Left renal pelvis (tissue), 4 donors: ENCODE measurements around the gene CCL4. TPM values are rescaled to one million over a fixed set of nuclear protein-coding genes. Genes with fewer than 3 reads are reported as not detected.
A peak's percentile ranks its signal among the peaks of the same experiment; 100 is the strongest.
"Not testable (repeated sequence)": the region's sequence is repeated elsewhere in the genome, so short reads cannot be mapped to it uniquely, and the experiment has no call there.

Experiments
- DNase-seq, 4 donors: peaks; one replicate each; pipeline ENCODE4 v3.0.0-alpha.2; 2013; ENCODE audit warnings: low read depth in 4 of 4, low spot score in 3 of 4
- polyA plus RNA-seq, 4 donors: library from polyadenylated mRNA; unstranded; fragments of 120-200 nt; gene quantifications; one replicate each; pipeline ENCODE4 v1.2.1, GENCODE V29; 2013; ENCODE audit not compliant: insufficient read length in 4 of 4

CCL4 gene
- polyA plus RNA-seq, 4 donors = 0.16 to 34.9 (median 0.86) TPM

DNA sequence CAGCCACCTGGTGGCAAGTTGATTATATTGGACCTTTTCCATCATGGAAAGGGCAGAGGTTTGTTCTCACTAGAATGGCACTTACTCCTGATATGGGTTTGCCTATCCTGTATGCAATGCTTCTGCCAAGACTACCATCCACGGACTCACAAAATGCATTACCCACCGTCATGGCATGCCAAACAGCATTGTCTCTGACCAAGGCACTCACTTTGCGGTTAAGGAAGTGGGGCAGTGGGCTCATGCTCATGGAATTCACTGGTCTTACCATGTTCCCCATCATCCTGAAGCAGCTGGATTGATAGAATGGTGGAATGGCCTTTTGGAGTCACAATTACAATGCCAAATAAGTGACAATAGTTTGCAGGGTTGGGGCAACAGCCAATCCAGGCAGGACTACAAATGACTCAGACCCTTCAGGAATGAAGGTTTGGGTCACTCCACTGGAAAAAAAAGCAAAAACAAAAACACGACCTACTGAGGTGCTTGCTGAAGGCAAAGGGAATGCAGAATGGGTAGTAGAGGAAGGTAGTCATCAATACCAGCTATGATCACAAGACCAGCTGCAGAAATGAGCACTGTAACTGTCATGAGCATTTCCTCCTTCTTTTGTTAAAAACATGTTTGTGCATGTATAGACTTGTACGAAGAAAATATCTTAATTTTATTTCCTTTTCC is 11.5 kb downstream of the CCL4 start:
- DNase-seq = not testable (repeated sequence)

DNA sequence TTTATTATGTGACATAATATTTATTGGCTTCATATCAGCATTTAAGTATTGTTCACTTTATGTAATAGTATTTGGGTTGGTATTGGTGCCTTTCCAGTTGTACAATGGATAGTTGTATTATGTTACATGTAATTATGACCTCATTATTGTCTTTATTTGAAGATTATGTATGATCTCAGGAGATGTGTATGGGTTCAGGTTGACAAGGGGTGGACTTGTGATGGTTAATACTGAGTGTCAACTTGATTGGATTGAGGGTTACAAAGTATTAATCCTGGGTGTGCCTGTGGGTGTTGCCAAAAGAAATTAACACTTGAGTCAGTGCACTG is 12.0 kb downstream of the CCL4 start:
- not testable (repeated sequence) for DNase-seq

DNA sequence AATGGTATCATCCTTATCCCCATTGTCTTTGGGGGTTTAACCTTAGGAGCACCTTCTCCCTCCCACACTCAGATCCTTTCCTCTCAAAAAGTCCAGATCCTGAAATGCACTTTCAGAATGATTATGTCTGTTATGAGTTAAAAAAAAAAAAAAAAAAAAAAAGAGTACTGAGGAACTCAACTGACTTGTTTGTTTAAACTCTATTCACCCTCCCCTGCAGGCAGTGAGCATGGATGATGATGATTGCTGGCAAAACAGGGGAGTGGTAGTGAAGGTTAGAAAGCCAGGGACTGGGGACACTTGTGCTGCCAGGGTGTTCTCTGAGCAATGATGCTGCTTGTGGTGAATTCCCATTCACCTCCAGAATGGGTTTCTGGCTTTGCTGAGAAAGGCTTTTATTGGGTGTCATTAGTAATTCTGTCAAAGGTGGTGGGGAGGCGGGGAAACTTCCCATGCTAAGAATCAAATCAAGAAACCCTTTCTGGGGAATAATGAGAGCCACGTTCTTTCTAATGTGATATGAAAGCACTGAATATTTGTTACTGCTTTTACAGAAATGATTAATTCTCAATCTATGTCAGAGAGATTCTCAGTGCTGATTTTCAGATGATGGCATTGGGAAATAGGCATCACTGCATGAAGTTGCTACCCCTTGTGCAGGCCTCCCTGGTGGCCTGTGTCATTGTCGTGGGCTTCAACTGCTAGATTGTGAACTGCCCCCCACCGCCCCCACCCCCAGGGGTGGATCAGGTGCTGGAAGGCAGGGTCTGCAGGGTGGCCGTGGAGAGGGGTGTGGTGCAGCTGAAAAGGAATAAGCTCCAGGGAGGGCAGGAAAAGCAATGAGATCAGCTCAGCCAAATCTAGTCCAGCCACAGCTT is 14.1 kb downstream of the CCL4 start:
- DNase-seq = no peak

DNA sequence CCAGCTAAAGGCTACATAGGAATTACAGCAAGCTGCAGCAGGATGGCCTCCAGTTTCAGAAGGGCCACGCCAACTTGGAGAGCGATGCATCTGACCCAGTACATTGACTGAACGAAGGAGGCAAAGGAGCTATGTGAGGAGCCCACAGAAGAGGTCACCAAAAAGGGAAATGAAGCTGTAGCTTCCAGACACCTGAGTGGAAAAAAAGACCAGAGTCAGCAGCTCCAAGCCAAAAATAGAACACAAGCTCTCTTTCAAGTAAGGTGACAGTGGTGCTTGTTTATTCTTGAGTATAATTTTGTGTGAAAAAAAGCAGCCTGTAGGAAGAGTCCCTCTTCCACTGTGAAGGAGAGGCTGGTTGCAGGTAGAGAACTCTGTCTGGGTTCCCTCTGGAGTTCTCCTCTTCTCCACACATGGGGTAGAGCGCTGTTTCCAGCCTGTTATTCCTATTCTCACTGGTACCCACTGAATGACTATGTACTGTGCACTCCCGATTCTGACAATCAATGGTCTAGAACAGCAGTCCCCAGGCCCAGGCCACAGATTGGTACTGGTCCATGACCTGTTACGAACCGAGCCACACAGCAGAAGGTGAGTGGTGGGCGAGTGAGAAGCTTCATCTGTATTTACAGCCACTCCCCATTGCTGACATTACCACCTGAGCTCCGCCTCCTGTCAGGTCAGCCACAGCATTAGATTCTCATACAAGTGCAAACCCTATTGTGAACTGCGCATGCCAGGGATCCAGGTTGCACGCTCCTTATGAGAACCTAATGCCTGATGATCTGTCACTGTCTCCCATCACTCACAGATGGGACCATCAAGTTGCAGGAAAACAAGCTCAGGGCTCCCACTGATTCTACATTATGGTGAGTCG is 15.1 kb downstream of the CCL4 start:
- no peak for DNase-seq

DNA sequence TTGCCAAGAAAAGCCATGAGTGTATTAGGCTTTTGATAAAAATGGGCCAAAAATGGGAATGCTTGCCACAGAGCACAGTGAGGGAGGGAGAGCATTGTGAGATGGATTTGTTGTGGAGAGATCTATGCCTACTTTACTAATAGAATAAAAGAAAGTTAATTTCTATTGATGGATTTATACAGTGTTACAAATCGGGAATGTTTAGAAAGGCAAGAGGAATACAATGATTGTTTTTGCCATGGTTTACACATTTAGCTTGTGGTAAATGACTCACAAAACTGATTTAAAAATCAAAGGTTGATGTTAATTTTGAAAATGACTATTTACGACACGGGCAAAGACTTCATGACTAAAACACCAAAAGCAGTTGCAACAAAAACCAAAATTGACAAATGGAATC is 16.6 kb downstream of the CCL4 start:
- no peak for DNase-seq

DNA sequence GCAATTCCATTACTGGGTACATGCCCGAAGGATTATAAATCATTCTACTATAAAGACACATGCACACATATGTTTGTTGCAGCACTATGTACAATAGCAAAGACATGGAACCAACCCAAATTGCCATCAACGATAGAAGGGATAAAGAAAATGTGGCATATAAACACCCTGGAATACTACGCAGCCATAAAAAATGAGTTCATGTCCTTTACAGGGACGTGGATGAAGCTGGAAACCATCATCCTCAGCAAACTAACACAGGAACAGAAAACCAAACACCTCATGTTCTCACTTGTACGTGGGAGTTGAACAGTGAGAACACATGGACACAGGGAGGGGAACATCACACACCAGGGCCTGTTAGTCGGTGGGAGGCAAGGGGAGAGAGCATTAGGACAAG is 17.5 kb downstream of the CCL4 start:
- not testable (repeated sequence) for DNase-seq

DNA sequence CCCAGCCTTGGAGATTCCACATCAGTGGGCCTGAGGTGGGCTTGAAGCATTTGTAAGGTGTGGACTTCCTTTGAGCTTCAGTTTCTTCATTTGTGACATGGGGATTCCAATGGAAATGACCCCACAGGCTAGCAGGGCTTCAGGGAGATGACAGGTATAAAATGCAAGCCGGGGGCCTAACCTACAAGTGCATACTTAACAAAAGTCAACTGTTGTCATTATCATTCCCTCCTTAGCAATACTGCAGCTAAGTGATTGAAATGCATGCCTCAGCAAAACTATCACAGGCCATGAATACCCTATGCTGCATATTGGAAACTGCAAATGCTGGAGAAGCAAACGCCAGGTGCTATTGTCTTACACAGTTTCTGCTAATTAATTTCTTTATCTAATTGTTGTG is 19.8 kb downstream of the CCL4 start:
- DNase-seq = no peak

DNA sequence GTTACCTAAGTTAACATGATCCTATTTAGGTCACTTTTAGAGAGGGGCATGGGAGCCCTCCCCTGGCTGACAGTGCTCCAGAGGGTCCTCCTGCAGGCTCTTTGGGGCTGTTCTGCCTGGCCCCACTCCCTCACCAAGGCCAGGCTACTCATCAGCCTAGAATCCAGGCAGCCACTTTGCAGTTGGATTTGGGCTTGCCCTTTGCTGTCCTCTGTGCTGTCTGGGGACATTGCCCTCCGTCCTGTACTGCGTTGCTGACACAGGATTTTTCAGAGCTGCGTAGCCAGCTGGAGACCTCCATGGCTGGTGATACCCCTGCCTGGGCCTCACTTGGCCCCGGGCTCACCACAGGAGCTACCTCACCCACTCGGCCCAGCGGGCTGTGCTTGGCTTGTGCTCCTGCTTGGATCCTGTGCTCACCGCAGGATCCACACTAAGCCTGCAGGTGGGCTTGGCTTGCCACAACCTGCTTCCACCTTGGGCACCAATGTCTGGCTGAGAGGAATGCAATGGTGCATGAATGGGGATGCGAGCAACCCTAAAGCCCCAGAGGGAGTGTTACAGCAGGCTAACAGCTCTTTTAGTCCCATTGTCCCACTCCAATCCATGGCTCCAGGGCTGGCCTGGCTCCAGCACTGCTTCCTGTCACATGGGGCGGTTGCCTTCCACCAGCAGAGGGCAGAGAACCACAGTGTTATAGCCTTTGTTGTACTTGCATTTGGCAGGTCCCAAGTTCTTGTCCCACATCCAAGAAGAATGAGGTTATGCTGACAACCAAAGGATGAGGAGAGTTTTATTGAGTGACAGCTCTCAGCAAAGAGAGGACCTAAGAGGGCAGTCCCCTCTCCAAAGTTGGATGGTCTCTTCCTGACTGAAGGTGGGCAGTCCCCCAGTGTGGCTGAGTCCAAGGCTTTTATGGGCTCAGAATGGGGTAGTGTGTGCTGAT is 21.5 kb downstream of the CCL4 start:
- DNase-seq = no peak

DNA sequence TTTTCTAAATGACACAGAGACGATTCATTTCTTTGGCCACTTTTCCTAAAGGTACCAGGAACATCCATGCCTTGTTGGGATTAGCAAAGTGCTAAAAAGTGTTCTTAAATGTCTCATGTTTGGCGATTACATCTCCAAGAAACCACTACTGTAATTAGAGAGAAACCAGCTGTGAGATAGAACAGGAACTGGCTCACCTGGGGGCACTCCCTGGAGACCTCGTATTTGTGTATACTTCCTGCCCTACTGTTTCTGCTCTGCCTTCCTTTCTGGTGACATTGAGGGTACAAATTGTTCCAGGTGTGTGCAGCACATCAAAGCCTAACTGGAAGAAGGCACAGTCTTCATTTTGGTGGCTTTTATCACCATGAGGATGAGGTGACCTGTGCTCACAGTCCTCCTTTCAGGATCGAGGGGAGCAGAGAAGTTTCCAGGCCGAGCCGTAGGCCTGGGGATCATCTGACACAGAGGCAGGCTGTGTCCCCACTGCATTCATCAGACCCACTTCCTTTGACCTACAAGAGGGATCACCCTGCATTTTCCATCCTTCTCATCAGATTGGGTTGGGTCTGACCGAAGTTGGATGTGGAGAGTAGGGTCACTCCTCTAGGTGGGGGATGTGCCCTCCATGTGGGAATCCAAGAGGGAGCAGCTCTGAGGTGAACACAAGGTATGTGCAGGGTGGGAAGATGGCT is 23.7 kb downstream of the CCL4 start:
- no peak for DNase-seq

DNA sequence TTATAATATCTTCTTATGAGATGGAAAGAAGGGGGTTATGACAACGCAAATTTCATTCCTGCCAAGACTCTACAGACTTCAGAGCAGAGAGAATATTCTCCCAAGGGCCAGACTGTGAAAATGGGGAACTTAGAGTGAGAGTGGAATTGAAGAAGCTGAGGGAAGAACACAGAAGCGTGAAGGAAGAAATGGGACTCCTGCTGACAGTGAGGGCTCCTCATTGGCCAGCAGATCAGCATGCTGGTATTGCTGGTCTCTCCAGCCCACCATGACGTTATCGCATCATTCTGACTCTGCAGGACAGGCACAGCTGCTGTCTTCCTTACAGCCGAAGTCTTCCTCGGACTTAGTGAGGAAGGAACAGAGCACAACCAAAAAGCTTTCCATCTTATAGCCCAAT is 24.3 kb downstream of the CCL4 start:
- no peak for DNase-seq

DNA sequence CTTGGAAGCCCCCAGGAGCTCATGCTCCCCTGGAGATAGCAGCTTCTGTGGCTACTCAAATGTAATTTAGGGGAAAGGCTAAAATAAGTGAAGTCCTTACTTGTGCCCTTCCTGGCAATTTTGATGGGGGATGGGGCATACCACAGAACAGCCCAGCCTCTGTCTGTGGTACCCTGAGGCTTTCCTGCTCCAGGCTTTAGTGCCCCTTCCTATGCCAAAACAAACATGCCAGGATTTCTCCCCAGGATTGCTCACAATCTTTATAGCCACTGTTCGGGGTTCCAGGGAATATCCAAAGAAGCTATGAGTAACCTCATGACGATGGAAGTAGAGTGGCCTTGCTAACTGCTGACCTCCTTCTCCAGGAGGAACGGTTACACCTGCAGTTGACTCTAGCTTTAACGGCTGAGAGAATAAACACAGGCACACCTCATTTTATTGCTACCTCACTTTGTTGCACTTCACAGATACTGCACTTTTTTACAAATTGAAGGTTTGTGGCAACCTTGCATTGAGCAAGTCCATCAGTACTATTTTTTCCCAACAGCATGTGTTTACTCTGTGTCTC is 24.9 kb downstream of the CCL4 start:
- no peak for DNase-seq

DNA sequence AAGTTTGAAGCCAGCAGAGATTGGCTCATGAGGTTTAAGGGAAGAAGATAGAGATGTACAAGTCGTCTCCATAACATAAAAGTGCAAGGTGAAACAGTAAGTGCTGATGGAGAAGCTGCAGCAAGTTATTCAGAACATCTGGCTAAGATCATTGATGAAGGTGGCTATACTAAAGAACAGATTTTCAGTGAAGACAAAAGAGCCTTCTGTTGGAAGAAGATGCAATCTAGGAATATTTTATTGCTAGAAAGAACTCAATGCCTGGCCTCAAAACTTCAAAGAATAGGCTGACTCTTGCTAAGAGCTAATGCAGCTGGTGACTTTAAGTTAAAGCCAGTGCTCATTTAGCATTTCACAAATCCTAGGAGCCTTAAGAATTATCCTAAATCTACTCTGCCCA is 26.0 kb downstream of the CCL4 start:
- DNase-seq = no peak

DNA sequence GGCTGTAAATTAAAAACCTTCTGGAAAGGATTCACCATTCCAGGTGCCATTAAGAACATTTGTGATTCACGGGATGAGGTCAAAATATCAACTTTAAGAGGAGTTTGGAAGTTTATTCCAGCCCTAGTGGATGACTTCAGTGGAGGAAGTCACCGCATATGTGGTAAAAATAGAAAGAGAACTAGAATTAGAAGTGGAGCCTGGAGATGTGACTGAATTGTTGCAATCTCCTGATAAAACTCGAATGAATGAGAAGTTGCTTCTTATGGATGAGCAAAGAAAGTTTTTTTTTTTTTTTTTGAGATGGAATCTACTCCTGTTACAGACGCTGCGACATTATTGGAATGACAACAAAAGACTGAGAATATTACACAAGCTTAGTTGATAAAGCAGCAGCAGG is 26.7 kb downstream of the CCL4 start:
- DNase-seq = no peak

DNA sequence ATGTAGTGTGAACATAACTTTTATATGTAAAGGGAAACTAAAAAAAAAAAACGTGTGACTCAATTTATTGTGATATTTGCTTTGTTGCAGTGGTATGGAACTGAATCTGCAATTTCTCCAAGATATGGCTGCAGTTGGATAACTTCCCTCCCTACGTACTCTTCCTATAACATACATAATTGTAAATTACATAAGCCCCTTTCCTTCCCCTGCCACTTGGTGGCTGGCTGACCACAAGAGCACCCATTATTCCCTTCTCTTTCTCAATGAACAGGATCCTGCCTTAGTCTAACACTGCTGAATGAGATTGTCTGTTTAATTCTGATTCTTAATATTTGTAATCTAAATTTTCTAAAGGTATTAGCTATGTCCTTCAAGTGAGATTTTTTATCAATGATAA is 27.8 kb downstream of the CCL4 start:
- DNase-seq = no peak

DNA sequence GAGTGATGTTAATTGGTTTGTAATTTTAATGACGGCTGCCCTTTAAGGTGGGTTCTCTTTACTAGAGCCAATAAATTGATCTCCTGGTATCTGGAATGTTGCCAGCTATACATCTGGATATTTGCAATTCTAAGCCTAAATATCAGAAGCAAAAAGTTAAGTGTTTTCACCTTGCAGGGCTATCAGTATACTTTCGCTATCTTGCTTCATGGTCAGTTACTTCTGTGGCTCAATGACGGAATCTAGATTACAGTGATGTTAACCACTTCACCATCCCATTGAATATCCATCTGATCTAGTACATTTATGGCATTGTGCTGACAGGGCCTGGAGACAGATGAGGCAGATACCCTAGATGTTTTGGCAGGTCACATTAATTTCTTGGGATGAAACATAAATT is 28.3 kb downstream of the CCL4 start:
- no peak for DNase-seq

DNA sequence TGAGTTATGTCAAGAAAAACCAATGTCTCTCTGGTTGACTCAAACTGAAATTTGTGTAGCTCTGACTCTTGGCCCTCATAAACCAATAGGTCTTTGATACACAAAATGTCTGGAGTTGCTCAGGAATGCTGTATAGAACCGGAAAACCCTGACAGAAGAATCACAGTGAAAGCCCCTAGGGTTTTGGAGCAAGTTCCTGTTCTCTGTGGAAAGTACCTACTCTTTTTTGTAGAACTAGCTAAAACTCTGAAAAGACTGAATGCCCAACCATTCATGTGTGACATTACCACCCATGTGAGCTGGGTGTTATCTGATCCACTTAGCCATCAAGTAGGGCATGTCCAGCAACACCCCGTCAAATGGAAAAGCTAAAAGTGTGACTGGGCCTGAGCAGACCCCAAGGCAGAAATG is 28.8 kb downstream of the CCL4 start:
- no peak for DNase-seq

DNA sequence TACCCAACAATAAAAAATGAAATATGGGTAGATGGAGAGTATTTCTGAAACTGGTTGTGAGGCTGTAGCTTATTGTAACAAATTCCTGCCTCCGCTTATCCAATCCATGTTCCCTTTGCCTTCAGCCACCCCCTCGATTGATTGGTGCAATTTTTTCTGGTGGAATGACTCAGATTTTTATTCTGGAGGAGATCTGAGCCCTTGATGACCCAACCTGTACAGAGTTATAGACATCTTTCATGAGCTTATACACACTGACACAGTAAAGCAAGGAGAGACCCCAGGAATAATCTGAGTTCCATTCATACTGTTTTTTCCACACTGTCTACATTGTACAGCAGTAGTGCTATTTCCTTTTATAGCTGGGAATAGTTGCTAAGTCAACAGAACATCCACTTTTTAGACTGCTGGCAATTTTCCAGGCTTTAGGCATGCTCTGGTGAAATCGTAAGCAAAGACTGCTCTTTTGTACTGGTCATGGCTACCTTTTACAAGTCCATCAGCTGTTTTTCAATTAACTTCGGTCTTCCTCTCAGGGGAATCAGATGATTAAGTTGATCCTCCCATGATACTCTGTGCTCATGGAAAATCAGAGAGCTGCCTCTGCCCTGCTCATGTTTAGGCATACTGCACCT is 30.1 kb downstream of the CCL4 start:
- peak in 3 of 4 donors; percentile 37 to 71 (median 49) for DNase-seq

DNA sequence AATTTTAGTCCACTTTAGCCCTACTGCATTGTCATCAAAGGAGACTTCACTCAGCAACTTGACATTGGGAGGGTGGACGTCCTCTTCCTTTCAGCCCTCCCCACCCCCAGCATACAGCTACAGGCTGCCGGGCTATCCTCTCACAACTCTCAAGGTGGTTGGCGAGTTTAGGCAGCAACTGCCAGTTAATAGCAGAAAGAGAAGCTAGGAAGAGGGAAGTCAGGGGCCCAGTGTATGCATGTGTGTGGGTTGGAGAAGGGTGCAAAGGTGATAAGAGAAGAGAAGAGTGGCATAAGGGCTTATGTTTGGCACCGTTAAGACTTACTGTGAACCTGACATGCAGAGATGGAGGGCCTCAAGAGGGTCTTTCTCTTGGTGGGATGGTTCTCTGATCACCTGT is 31.8 kb downstream of the CCL4 start:
- no peak for DNase-seq

DNA sequence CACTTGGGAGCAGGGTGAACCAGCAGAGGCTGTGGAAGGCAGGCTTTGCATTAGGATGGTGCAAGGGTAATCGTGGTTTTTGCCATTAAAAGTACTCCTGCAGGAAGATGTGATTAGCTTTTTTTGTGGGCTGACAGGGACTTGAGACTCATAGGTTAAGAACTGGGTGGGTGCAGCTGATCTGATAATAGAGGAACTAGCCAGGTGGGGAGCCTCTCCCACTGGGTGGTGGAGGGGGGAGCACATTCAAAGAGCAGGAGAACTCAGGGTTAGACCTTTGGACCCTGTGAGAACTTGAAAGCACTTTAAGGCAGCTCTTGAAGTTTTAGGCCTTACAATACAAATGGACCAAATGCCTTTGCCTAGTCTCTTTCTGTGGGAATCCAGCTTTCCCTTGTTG is 32.4 kb downstream of the CCL4 start:
- no peak for DNase-seq
